IPS DF 19.7 (cell line): ENCODE results near the gene SERAC1.

Experiments used
- DNase-seq: peaks from one replicate; pipeline ENCODE4 v3.0.0-alpha.2; 2013; ENCODE audit warnings: low read depth, low spot score

SERAC1 gene

GRCh38 chr6:158080849-158081656 lies 87.0 kb downstream of the SERAC1 start:
- no peak for DNase-seq

- DNase-seq = no peak
These were observed 89.7 kb downstream of the SERAC1 start for GRCh38 chr6:158078320-158078719.

GRCh38 chr6:158077676-158078075 lies 90.4 kb downstream of the SERAC1 start:
- no peak for DNase-seq

- no peak for DNase-seq
These were observed 91.5 kb downstream of the SERAC1 start for GRCh38 chr6:158076548-158076947.

- DNase-seq = no peak
These were observed 94.3 kb downstream of the SERAC1 start for GRCh38 chr6:158073776-158074175.

GRCh38 chr6:158072083-158072721 lies 95.9 kb downstream of the SERAC1 start:
- DNase-seq = no peak

- no peak for DNase-seq
These were observed 96.7 kb downstream of the SERAC1 start for GRCh38 chr6:158071121-158072082.

- DNase-seq = no peak
These were observed 97.5 kb downstream of the SERAC1 start for GRCh38 chr6:158070513-158070912.

- no peak for DNase-seq
These were observed 98.3 kb downstream of the SERAC1 start for GRCh38 chr6:158069800-158070195.

- DNase-seq = no peak
These were observed 98.9 kb downstream of the SERAC1 start for GRCh38 chr6:158068893-158069799.

- DNase-seq = no peak
These were observed 99.7 kb downstream of the SERAC1 start for GRCh38 chr6:158068156-158068892.

GRCh38 chr6:158067436-158068015 lies 100.5 kb downstream of the SERAC1 start:
- DNase-seq = no peak

GRCh38 chr6:158066136-158066781 lies 101.8 kb downstream of the SERAC1 start:
- no peak for DNase-seq

- no peak for DNase-seq
These were observed 103.3 kb downstream of the SERAC1 start for GRCh38 chr6:158064725-158065251.

GRCh38 chr6:158063736-158064135 lies 104.3 kb downstream of the SERAC1 start:
- DNase-seq = no peak

GRCh38 chr6:158061709-158062461 lies 106.2 kb downstream of the SERAC1 start:
- DNase-seq = no peak

- DNase-seq = no peak
These were observed 106.7 kb downstream of the SERAC1 start for GRCh38 chr6:158061361-158061708.
